SK-N-SH (cell line): Measurements from ENCODE around the gene CMPK1. TPM values are rescaled to one million over a fixed set of nuclear protein-coding genes. Genes with fewer than 3 reads are reported as not detected.

Source experiments
- CTCF ChIA-PET: fragments of 300-600, 350-600 bp; formaldehyde crosslinking; extraction: SDS; loops from one replicate; lab custom pipeline; 2021; lab: Yijun Ruan, JAX
- POLR2A ChIA-PET: fragments of 350-600 bp; sonication (Branson Sonifier 250); formaldehyde crosslinking; extraction: SDS; loops from one replicate; lab custom pipeline; 2020; ENCODE audit warnings: antibody characterized with exemption, inconsistent platforms; lab: Yijun Ruan, JAX
- DNase-seq: peaks from one replicate; pipeline ENCODE4 v3.0.0; 2012
- H2AFZ ChIP-seq: fragments of 200-600 bp; sonication (generic); 2 replicates; pipeline ENCODE4 v1.8.1; 2016; ENCODE audit warnings: antibody characterized with exemption, mild to moderate bottlenecking, low read depth
- H3F3A ChIP-seq: fragments of 200-600 bp; sonication (generic); replicated peaks from 2 replicates; pipeline ENCODE3; 2016; ENCODE audit warnings: antibody characterized with exemption, mild to moderate bottlenecking; ENCODE audit not compliant: insufficient read depth
- H3K27ac ChIP-seq, 2 experiments: fragments of 200-500 bp in 1 of 2; fragments of 200-600 bp in 1 of 2; sonication (Bioruptor generic) in 1 of 2; sonication (generic), shearing (Covaris generic) in 1 of 2; 2 replicates each; pipeline versions ENCODE4 v1.5.1 to v1.6.1; 2014 to 2016; ENCODE audit warnings: low read depth in 2 of 2, inconsistent platforms in 1 of 2, low read length in 1 of 2, mild to moderate bottlenecking in 1 of 2, mixed read lengths in 1 of 2
- H3K27me3 ChIP-seq: fragments of 200-600 bp; sonication (generic), shearing (Covaris generic); 2 replicates; pipeline ENCODE4 v1.6.1; 2016; ENCODE audit warnings: mixed run types; ENCODE audit not compliant: insufficient read depth
- H3K36me3 ChIP-seq, 2 experiments: fragments of 200-500 bp in 1 of 2; fragments of 200-600 bp in 1 of 2; sonication (Bioruptor generic) in 1 of 2; sonication (generic) in 1 of 2; replicated peaks in 1 of 2; 2 replicates each; pipeline versions ENCODE3 to v1.5.1; 2014 to 2016; ENCODE audit warnings: low read length in 1 of 2, mild to moderate bottlenecking in 1 of 2; ENCODE audit not compliant: insufficient read depth in 2 of 2, control insufficient read depth in 1 of 2
- H3K4me1 ChIP-seq, 2 experiments: fragments of 200-500 bp in 1 of 2; fragments of 200-600 bp in 1 of 2; sonication (Bioruptor generic) in 1 of 2; sonication (generic), shearing (Covaris generic) in 1 of 2; 2 replicates each; pipeline versions ENCODE4 v1.5.1 to v1.6.1; 2014 to 2016; ENCODE audit warnings: low read depth in 1 of 2, low read length in 1 of 2, mixed run types in 1 of 2; ENCODE audit not compliant: insufficient read depth in 2 of 2, control insufficient read depth in 1 of 2
- H3K4me2 ChIP-seq: fragments of 200-600 bp; sonication (generic), shearing (Covaris generic); 2 replicates; pipeline ENCODE4 v1.6.1; 2017; ENCODE audit warnings: mixed run types
- H3K4me3 ChIP-seq, 2 experiments: fragments of 200-500 bp in 1 of 2; fragments of 200-600 bp in 1 of 2; sonication (Bioruptor generic) in 1 of 2; sonication (generic), shearing (Covaris generic) in 1 of 2; 2 replicates each; pipeline versions ENCODE4 v1.5.1 to v1.8.1; 2014 to 2016; ENCODE audit warnings: low read depth in 2 of 2, inconsistent platforms in 1 of 2, low read length in 1 of 2, mild to moderate bottlenecking in 1 of 2, mixed read lengths in 1 of 2, moderate library complexity in 1 of 2
- H3K79me2 ChIP-seq: fragments of 200-600 bp; sonication (generic); 2 replicates; pipeline ENCODE4 v1.8.1; 2017; ENCODE audit warnings: mild to moderate bottlenecking; ENCODE audit not compliant: insufficient read depth
- H3K9ac ChIP-seq: fragments of 200-600 bp; sonication (generic); 2 replicates; pipeline ENCODE4 v1.6.1; 2017; ENCODE audit warnings: mixed run types
- H3K9me2 ChIP-seq: fragments of 200-600 bp; sonication (generic); 2 replicates; pipeline ENCODE4 v1.6.1; 2017; ENCODE audit warnings: mixed run types
- H3K9me3 ChIP-seq: fragments of 200-600 bp; sonication (generic); 2 replicates; pipeline ENCODE4 v1.6.1; 2017; ENCODE audit warnings: mixed run types, mild to moderate bottlenecking, moderate library complexity
- H4K20me1 ChIP-seq: fragments of 200-600 bp; sonication (generic); 2 replicates; pipeline ENCODE4 v1.6.1; 2017; ENCODE audit warnings: mild to moderate bottlenecking, mixed run types; ENCODE audit not compliant: insufficient read depth
- ELF1 ChIP-seq: IDR thresholded peaks from 2 replicates; pipeline ENCODE4 v1.4.0; 2012
- EP300 ChIP-seq, 2 experiments: IDR thresholded peaks; 2 replicates each; pipeline versions ENCODE4 v1.4.0 to v1.6.1; 2012; ENCODE audit warnings: borderline replicate concordance in 1 of 2, low read depth in 1 of 2, low read length in 1 of 2
- EZH2phosphoT487 ChIP-seq: fragments of 200-600 bp; sonication (generic); IDR thresholded peaks from 2 replicates; pipeline ENCODE4 v1.6.1; 2017; ENCODE audit warnings: low read depth, mixed run types, mild to moderate bottlenecking, antibody characterized with exemption, moderate library complexity, borderline replicate concordance
- JUND ChIP-seq: IDR thresholded peaks from 2 replicates; pipeline ENCODE4 v1.4.0; 2012
- MEF2A ChIP-seq: IDR thresholded peaks from 2 replicates; pipeline ENCODE4 v1.4.0; 2012; ENCODE audit warnings: low read depth, borderline replicate concordance
- MXI1 ChIP-seq: IDR thresholded peaks from 2 replicates; pipeline ENCODE4 v1.6.1; 2012; ENCODE audit warnings: mild to moderate bottlenecking, low read depth, low read length, improper control_type of control experiment
- NFIC ChIP-seq: IDR thresholded peaks from 2 replicates; pipeline ENCODE4 v1.4.0; 2012; ENCODE audit warnings: borderline replicate concordance
- NRF1 ChIP-seq: IDR thresholded peaks from 2 replicates; pipeline ENCODE4 v1.6.1; 2012; ENCODE audit warnings: low read depth, mild to moderate bottlenecking, low read length
- RCOR1 ChIP-seq: fragments of 150-350 bp; IDR thresholded peaks from 2 replicates; pipeline ENCODE4 v1.6.1; 2017; ENCODE audit warnings: antibody characterized with exemption, low read length
- RFX5 ChIP-seq: IDR thresholded peaks from 2 replicates; pipeline ENCODE4 v1.6.1; 2012; ENCODE audit warnings: mild to moderate bottlenecking, improper control_type of control experiment, low read length
- RXRA ChIP-seq: IDR thresholded peaks from 2 replicates; pipeline ENCODE4 v1.4.0; 2012; ENCODE audit warnings: low read depth, mild to moderate bottlenecking, borderline replicate concordance
- SIN3A ChIP-seq: IDR thresholded peaks from 2 replicates; pipeline ENCODE4 v1.6.1; 2012; ENCODE audit warnings: low read depth, mild to moderate bottlenecking, low read length, moderate library complexity, borderline replicate concordance
- TCF12 ChIP-seq: IDR thresholded peaks from 2 replicates; pipeline ENCODE4 v1.4.0; 2012
- TEAD4 ChIP-seq: IDR thresholded peaks from 2 replicates; pipeline ENCODE4 v1.4.0; 2012; ENCODE audit warnings: mild to moderate bottlenecking, borderline replicate concordance; ENCODE audit not compliant: insufficient read depth
- USF1 ChIP-seq: IDR thresholded peaks from 2 replicates; pipeline ENCODE4 v1.4.0; 2012; ENCODE audit warnings: low read depth, borderline replicate concordance
- WGBS: methylation state at CpG from one replicate; pipeline ENCODE4 v1.1.6; 2017; ENCODE audit warnings: low lambda C conversion rate; 5-methylcytosine and 5-hydroxymethylcytosine counted together
- polyA plus RNA-seq, 3 experiments: library from polyadenylated mRNA; depleted of rRNA; stranded (reverse); fragments of >200 nt; gene quantifications; 2 replicates each; pipeline ENCODE4 v1.2.3, GENCODE V29; 2012
- TF ChIP-seq, protein P1 (sequence below): IDR thresholded peaks from 2 replicates; pipeline ENCODE4 v1.4.0; 2012; ENCODE audit warnings: low read depth
- TF ChIP-seq, protein P2 (sequence below): IDR thresholded peaks from 2 replicates; pipeline ENCODE4 v1.4.0; 2012; ENCODE audit warnings: low read depth, borderline replicate concordance
- TF ChIP-seq, protein P3 (sequence below): IDR thresholded peaks from 2 replicates; pipeline ENCODE4 v1.6.1; 2012; ENCODE audit warnings: mild to moderate bottlenecking, low read depth, low read length, moderate library complexity

Gene CMPK1
- polyA plus RNA-seq, 1 of the 3 experiments (the other 2 are of a cell fraction): 17.5 TPM

GRCh38 chr1:47407481-47407880 lies 73.9 kb downstream of the CMPK1 start (continued):
- TF ChIP-seq, protein P1, sequence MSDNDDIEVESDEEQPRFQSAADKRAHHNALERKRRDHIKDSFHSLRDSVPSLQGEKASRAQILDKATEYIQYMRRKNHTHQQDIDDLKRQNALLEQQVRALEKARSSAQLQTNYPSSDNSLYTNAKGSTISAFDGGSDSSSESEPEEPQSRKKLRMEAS: no peak
- TF ChIP-seq ELF1 (no peak), RCOR1 (no peak), EZH2phosphoT487 (no peak), NRF1 (no peak), MEF2A (no peak), JUND (no peak), RFX5 (no peak), USF1 (no peak), EP300 (IDR thresholded peaks at IDR 0.05; ENCODE audit: borderline replicate concordance in 1 of 2, low read depth in 1 of 2, low read length in 1 of 2) (no peak), TEAD4 (no peak), SIN3A (no peak)
- TF ChIP-seq, protein P2, sequence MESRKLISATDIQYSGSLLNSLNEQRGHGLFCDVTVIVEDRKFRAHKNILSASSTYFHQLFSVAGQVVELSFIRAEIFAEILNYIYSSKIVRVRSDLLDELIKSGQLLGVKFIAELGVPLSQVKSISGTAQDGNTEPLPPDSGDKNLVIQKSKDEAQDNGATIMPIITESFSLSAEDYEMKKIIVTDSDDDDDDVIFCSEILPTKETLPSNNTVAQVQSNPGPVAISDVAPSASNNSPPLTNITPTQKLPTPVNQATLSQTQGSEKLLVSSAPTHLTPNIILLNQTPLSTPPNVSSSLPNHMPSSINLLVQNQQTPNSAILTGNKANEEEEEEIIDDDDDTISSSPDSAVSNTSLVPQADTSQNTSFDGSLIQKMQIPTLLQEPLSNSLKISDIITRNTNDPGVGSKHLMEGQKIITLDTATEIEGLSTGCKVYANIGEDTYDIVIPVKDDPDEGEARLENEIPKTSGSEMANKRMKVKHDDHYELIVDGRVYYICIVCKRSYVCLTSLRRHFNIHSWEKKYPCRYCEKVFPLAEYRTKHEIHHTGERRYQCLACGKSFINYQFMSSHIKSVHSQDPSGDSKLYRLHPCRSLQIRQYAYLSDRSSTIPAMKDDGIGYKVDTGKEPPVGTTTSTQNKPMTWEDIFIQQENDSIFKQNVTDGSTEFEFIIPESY: no peak

DNA sequence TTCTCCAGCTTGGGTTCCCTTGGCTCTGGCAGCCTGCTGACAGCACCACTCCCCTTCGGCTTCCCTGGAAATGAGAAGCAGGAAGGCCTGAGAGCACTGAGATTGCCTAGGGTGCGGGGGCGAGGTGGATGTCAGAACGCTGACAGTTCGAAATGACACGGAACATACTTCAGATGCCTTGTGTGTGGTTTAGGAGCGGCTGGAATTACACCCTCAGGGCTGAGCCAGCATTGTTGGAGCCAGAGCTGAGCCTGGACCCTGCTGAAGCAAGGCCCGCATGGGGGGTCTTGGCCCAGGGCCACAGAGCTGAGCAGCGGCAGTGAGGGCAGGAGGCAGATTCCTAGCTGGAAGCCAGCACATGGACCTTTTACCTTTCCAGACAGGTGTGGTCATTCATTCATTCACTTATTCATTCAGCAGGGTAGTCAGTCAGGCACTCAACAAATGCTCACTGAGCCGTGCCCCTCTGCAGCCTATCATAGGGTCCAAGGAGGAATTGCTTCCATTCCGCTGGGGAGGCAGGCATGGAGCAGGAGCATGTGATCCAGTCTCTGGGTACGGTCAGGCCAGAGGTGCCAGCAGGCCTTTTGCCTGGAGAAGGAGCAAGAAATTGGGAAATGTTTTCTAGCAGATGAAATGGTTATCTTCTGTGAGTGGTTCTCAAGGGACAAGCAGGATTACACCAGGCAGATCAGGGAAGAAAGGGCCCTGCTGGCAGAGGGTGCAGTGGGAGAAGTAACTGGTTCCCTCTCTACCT lies 75.9 kb downstream of the CMPK1 start:
- Histone ChIP-seq H3K79me2 (no peaks in the 10 kb centered on the region), H4K20me1 (no peaks in the 10 kb centered on the region), H3F3A (no peaks in the 10 kb centered on the region), H3K27me3 (no peaks in the 10 kb centered on the region), H3K36me3 (no peaks in the 10 kb centered on the region), H3K27ac (no peak overlapping the region), H3K4me3 (no peak overlapping the region), H3K9me3 (no peaks in the 10 kb centered on the region), H3K9ac (no peak overlapping the region), H3K4me1 (no peaks in the 10 kb centered on the region), H2AFZ (no peak overlapping the region), H3K4me2 (no peak overlapping the region), H3K9me2 (no peaks in the 10 kb centered on the region)
- TF ChIP-seq EZH2phosphoT487 (no peak), RXRA (no peak), USF1 (no peak), RFX5 (no peak), MXI1 (no peak), NFIC (no peak), TCF12 (no peak)
- TF ChIP-seq, protein P3, sequence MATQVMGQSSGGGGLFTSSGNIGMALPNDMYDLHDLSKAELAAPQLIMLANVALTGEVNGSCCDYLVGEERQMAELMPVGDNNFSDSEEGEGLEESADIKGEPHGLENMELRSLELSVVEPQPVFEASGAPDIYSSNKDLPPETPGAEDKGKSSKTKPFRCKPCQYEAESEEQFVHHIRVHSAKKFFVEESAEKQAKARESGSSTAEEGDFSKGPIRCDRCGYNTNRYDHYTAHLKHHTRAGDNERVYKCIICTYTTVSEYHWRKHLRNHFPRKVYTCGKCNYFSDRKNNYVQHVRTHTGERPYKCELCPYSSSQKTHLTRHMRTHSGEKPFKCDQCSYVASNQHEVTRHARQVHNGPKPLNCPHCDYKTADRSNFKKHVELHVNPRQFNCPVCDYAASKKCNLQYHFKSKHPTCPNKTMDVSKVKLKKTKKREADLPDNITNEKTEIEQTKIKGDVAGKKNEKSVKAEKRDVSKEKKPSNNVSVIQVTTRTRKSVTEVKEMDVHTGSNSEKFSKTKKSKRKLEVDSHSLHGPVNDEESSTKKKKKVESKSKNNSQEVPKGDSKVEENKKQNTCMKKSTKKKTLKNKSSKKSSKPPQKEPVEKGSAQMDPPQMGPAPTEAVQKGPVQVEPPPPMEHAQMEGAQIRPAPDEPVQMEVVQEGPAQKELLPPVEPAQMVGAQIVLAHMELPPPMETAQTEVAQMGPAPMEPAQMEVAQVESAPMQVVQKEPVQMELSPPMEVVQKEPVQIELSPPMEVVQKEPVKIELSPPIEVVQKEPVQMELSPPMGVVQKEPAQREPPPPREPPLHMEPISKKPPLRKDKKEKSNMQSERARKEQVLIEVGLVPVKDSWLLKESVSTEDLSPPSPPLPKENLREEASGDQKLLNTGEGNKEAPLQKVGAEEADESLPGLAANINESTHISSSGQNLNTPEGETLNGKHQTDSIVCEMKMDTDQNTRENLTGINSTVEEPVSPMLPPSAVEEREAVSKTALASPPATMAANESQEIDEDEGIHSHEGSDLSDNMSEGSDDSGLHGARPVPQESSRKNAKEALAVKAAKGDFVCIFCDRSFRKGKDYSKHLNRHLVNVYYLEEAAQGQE: no peak
- ChIA-PET CTCF (interaction anchor here (0.8 to 3.6 kb wide), 8 partner anchors 10 to 317 kb away, joined by 3 to 18 read pairs (median 4); partner anchors contain the start of gene FOXD2), POLR2A (no interaction called here)
- WGBS: 79% methylated on average over 9 of the region's 12 CpGs
- DNase-seq: no peak
